Urinary bladder (tissue), 4 donors: ENCODE measurements around the gene SUN2. TPM values are rescaled to one million over a fixed set of nuclear protein-coding genes. Genes with fewer than 3 reads are reported as not detected.

Source experiments
- DNase-seq: peaks from one replicate; pipeline ENCODE4 v3.0.0-alpha.2; 2015; ENCODE audit errors: extremely low spot score
- H3K27ac ChIP-seq: one replicate; pipeline ENCODE4 v1.5.1; 2013; ENCODE audit warnings: low read depth, mild to moderate bottlenecking, moderate library complexity
- H3K36me3 ChIP-seq: one replicate; pipeline ENCODE4 v1.6.1; 2013; ENCODE audit warnings: mild to moderate bottlenecking, moderate library complexity; ENCODE audit not compliant: insufficient read depth
- H3K4me1 ChIP-seq: one replicate; pipeline ENCODE4 v1.6.1; 2013; ENCODE audit warnings: mild to moderate bottlenecking, moderate library complexity; ENCODE audit not compliant: insufficient read depth
- H3K4me3 ChIP-seq: one replicate; pipeline ENCODE4 v1.5.1; 2013; ENCODE audit warnings: low read depth, low read length
- WGBS: extraction: QIAGEN DNeasy Blood & Tissue Kit; methylation state at CpG from one replicate; pipeline ENCODE4 v1.1.7; 2013; 5-methylcytosine and 5-hydroxymethylcytosine counted together
- polyA plus RNA-seq: library from polyadenylated mRNA; stranded (reverse); fragments of 200-250 nt; gene quantifications from one replicate; pipeline ENCODE4 v1.2.3, GENCODE V29; 2013
- total RNA-seq: library from RNA; depleted of rRNA; stranded (reverse); fragments of >200 nt; gene quantifications from one replicate; pipeline ENCODE4 v1.2.3, GENCODE V29; 2014
- donor health status: healthy with polysubstance abuse.
- donor health status: healthy.

The SUN2 gene
- total and polyA plus RNA-seq, 2 donors: 59.7 to 271 TPM

- no peak for DNase-seq
- WGBS: 80% methylated on average over 8 of the region's 8 CpGs
- Histone ChIP-seq H3K36me3 (peaks cover 18% of the 10 kb centered on the region), H3K4me3 (no peak overlapping the region), H3K27ac (no peak overlapping the region), H3K4me1 (no peaks in the 10 kb centered on the region)
These were observed 15.0 kb downstream of the SUN2 start for GRCh38 chr22:38740754-38741153.

GRCh38 chr22:38740116-38740723, 15.6 kb downstream of the SUN2 start:
- no peak overlapping the region for H3K4me3 ChIP-seq
- H3K36me3 ChIP-seq: peaks cover 18% of the 10 kb centered on the region
- no peak overlapping the region for H3K27ac ChIP-seq
- no peaks in the 10 kb centered on the region for H3K4me1 ChIP-seq
- no peak for DNase-seq
- WGBS: 91% methylated on average over 15 of the region's 15 CpGs

- 90% methylated on average over 20 of the region's 20 CpGs for WGBS
- Histone ChIP-seq H3K4me3 (no peak overlapping the region), H3K27ac (no peak overlapping the region), H3K36me3 (peaks cover 20% of the 10 kb centered on the region), H3K4me1 (no peaks in the 10 kb centered on the region)
- no peak for DNase-seq
These were observed 16.3 kb downstream of the SUN2 start for GRCh38 chr22:38739300-38740055.

- no peak for DNase-seq
- WGBS: 93% methylated on average over 18 of the region's 18 CpGs
- H3K27ac ChIP-seq: no peak overlapping the region
These were observed 17.2 kb downstream of the SUN2 start for GRCh38 chr22:38738475-38739070.

GRCh38 chr22:38737302-38738060, 18.3 kb downstream of the SUN2 start:
- H3K4me3 ChIP-seq: no peak overlapping the region
- no peaks in the 10 kb centered on the region for H3K4me1 ChIP-seq
- no peak for DNase-seq
- H3K36me3 ChIP-seq: peaks cover 20% of the 10 kb centered on the region
- no peak overlapping the region for H3K27ac ChIP-seq
- WGBS: 83% methylated on average over 21 of the region's 21 CpGs

More at GRCh38 chr22:38738475-38739070, 17.2 kb downstream of the SUN2 start:
- no peak overlapping the region for H3K4me3 ChIP-seq
- no peaks in the 10 kb centered on the region for H3K4me1 ChIP-seq
- peaks cover 20% of the 10 kb centered on the region for H3K36me3 ChIP-seq

- Histone ChIP-seq H3K27ac (no peak overlapping the region), H3K36me3 (peaks cover 19% of the 10 kb centered on the region), H3K4me3 (no peak overlapping the region), H3K4me1 (no peaks in the 10 kb centered on the region)
- 90% methylated on average over 7 of the region's 7 CpGs for WGBS
- no peak for DNase-seq
These were observed 19.6 kb downstream of the SUN2 start for GRCh38 chr22:38736257-38736570.

- H3K4me1 ChIP-seq: no peaks in the 10 kb centered on the region
- DNase-seq: no peak
- no peak overlapping the region for H3K27ac ChIP-seq
- peaks cover 15% of the 10 kb centered on the region for H3K36me3 ChIP-seq
- WGBS: 84% methylated on average over 15 of the region's 15 CpGs
- no peak overlapping the region for H3K4me3 ChIP-seq
These were observed 20.1 kb downstream of the SUN2 start for GRCh38 chr22:38735465-38736256.

GRCh38 chr22:38735126-38735464, 20.7 kb downstream of the SUN2 start:
- H3K36me3 ChIP-seq: peaks cover 10% of the 10 kb centered on the region
- H3K4me1 ChIP-seq: no peaks in the 10 kb centered on the region
- no peak for DNase-seq
- 92% methylated on average over 7 of the region's 7 CpGs for WGBS
- H3K27ac ChIP-seq: no peak overlapping the region
- no peak overlapping the region for H3K4me3 ChIP-seq

GRCh38 chr22:38734421-38735100, 21.2 kb downstream of the SUN2 start:
- no peaks in the 10 kb centered on the region for H3K4me1 ChIP-seq
- no peak overlapping the region for H3K4me3 ChIP-seq
- DNase-seq: no peak
- WGBS: 85% methylated on average over 13 of the region's 13 CpGs
- H3K27ac ChIP-seq: no peak overlapping the region
- peaks cover 5% of the 10 kb centered on the region for H3K36me3 ChIP-seq

GRCh38 chr22:38733724-38734381, 21.9 kb downstream of the SUN2 start:
- Histone ChIP-seq H3K4me3 (no peak overlapping the region), H3K36me3 (peaks cover 2% of the 10 kb centered on the region), H3K27ac (no peak overlapping the region), H3K4me1 (no peaks in the 10 kb centered on the region)
- no peak for DNase-seq
- 44% methylated on average over 8 of the region's 8 CpGs for WGBS

GRCh38 chr22:38733329-38733723, 22.5 kb downstream of the SUN2 start:
- H3K4me1 ChIP-seq: no peaks in the 10 kb centered on the region
- no peak overlapping the region for H3K27ac ChIP-seq
- 30% methylated on average over 4 of the region's 4 CpGs for WGBS
- no peak overlapping the region for H3K4me3 ChIP-seq
- peaks cover 2% of the 10 kb centered on the region for H3K36me3 ChIP-seq
- DNase-seq: no peak

GRCh38 chr22:38732251-38732815, 23.5 kb downstream of the SUN2 start:
- Histone ChIP-seq H3K36me3 (peaks cover 3% of the 10 kb centered on the region), H3K4me3 (no peak overlapping the region), H3K4me1 (no peaks in the 10 kb centered on the region), H3K27ac (no peak overlapping the region)
- DNase-seq: no peak
- 80% methylated on average over 13 of the region's 13 CpGs for WGBS
